AG09319 (cell line): ENCODE results near the gene ZNF337.
A peak's percentile ranks its signal among the peaks of the same experiment; 100 is the strongest.
"Not testable (repeated sequence)": the region's sequence is repeated elsewhere in the genome, so short reads cannot be mapped to it uniquely, and the experiment has no call there.

Source experiments
- DNase-seq: peaks from one replicate; pipeline ENCODE4 v3.0.0-alpha.2; 2010; ENCODE audit warnings: low read depth; ENCODE audit errors: extremely low read depth
- CTCF ChIP-seq: IDR thresholded peaks from 2 replicates; pipeline ENCODE4 v1.5.1; 2011; ENCODE audit warnings: low read depth, mild to moderate bottlenecking, inconsistent platforms, low read length, moderate library complexity

ZNF337 gene

GRCh38 chr20:25672659-25673235, 23.9 kb downstream of the ZNF337 start:
- no peak for TF ChIP-seq CTCF
- no peak for DNase-seq

- peak; percentile 47 for DNase-seq
Observed at GRCh38 chr20:25669826-25670422, 26.7 kb downstream of the ZNF337 start.

GRCh38 chr20:25668446-25668845, 28.2 kb downstream of the ZNF337 start:
- TF ChIP-seq CTCF: no peak

More at GRCh38 chr20:25669826-25670422, 26.7 kb downstream of the ZNF337 start:
- TF ChIP-seq CTCF: peak; percentile 10

GRCh38 chr20:25659999-25660398, 36.7 kb downstream of the ZNF337 start:
- no peak for DNase-seq
- no peak for TF ChIP-seq CTCF

More at GRCh38 chr20:25668446-25668845, 28.2 kb downstream of the ZNF337 start:
- no peak for DNase-seq

- no peak for TF ChIP-seq CTCF
- DNase-seq: no peak
Observed at GRCh38 chr20:25654487-25654886, 42.2 kb downstream of the ZNF337 start.

- not testable (repeated sequence) for DNase-seq
Observed at GRCh38 chr20:25652866-25653265, 43.8 kb downstream of the ZNF337 start.

GRCh38 chr20:25644814-25645213, 51.8 kb downstream of the ZNF337 start:
- no peak for DNase-seq
- no peak for TF ChIP-seq CTCF

- no peak for TF ChIP-seq CTCF
- DNase-seq: no peak
Observed at GRCh38 chr20:25643716-25644115, 52.9 kb downstream of the ZNF337 start.
